GM21367 (cell line): ENCODE results near the gene STOM.
"Not testable (repeated sequence)": the region's sequence is repeated elsewhere in the genome, so short reads cannot be mapped to it uniquely, and the experiment has no call there.

Source experiments
- ATAC-seq: cut with Tn5 transposase; IDR thresholded peaks from one replicate; pipeline ENCODE4 v1.9.1; 2021; ENCODE audit not compliant: unreplicated experiment

Gene STOM

GRCh38 chr9:121302341-121302740, 67.7 kb downstream of the STOM start:
- no peak for ATAC-seq

DNA sequence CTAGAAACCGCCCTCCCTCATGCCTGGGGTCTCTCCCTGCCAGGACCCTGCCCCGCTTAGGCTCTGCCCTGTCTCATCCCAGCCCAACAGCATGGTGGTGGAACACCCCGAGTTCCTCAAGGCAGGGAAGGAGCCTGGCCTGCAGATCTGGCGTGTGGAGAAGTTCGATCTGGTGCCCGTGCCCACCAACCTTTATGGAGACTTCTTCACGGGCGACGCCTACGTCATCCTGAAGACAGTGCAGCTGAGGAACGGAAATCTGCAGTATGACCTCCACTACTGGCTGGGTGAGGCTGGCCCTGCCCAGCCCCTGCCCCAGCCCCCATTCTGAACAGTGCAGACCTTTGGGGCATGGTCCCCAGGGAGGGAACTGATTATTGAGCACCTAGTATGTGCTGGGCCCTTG, 68.2 kb downstream of the STOM start:
- no peak for ATAC-seq

DNA sequence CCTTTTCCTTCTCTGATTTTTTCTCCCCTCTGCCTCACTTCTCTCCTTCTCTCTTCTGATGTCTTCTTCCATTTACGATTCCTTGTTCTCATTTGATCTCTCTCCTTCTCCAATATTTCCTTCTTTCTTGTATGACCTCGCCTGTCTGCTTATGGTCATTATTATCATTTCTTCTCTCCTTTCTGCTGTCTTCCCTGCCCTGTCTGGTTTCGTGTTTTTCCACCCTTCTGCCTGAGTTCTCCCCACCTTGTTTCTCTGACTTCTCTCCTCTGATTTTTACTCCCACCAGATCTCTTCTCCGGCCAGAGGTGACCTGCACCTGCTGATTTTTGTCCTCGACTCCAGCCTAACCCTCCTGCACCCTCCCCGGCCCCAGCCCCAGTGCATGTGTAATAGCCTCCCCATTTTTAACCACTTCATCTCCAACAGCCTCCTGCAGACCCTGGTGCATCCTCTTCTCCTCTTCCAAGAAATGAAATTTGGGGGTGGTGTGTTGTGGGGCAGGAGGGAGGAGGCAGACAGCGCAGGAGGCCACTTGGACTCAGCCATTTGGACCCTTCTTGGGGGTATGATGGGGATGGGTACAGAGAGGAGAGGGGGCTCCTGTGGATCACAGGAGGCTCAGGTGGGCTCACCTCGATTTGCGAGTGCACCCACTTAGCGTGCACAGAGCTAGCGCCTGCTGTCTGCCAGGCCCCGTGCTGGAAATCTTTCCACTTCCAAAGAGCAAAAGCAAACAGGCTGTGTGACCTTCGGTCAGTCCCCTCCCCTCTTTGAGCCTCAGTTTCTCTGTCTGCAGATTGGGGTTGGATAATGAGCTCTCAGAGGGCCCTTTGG, 69.5 kb downstream of the STOM start:
- ATAC-seq: no peak

DNA sequence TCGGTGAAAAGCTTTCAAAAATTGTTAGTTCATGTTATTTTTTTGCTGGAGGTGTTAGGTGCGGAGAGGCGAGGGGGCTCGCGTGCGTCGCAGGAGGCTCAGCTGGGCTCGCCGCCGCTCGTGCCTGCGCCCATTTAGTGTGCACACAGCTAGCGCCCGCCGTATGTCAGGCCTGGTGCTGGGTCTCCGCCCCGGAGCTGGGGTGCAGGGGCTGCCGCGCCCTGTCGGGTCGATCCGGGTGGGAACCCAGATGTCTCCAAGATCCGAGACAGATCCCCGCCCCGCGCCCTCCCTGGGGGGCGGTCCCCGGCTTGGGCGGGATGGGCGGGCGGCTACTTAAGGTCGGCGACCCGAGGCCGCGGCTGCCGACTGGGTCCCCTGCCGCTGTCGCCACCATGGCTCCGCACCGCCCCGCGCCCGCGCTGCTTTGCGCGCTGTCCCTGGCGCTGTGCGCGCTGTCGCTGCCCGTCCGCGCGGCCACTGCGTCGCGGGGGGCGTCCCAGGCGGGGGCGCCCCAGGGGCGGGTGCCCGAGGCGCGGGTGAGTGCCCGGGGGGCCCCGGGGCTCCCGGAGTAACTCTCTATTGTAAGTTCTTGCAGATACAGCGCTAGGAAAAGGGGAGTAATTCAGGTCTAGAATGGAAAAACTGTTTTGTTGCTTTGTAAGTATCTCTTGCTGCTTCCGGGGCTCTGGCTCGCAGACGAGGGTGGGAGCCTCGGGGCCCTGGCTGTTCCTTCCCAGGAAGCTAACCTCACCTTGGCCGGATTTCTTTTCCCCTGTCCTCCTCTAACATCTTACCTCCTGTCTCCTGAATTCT, 70.4 kb downstream of the STOM start:
- ATAC-seq: no peak

GRCh38 chr9:121298689-121299466, 71.2 kb downstream of the STOM start:
- ATAC-seq: no peak

- ATAC-seq: no peak
These were observed 72.0 kb downstream of the STOM start for GRCh38 chr9:121298016-121298538.

GRCh38 chr9:121297389-121297788, 72.7 kb downstream of the STOM start:
- ATAC-seq: no peak

DNA sequence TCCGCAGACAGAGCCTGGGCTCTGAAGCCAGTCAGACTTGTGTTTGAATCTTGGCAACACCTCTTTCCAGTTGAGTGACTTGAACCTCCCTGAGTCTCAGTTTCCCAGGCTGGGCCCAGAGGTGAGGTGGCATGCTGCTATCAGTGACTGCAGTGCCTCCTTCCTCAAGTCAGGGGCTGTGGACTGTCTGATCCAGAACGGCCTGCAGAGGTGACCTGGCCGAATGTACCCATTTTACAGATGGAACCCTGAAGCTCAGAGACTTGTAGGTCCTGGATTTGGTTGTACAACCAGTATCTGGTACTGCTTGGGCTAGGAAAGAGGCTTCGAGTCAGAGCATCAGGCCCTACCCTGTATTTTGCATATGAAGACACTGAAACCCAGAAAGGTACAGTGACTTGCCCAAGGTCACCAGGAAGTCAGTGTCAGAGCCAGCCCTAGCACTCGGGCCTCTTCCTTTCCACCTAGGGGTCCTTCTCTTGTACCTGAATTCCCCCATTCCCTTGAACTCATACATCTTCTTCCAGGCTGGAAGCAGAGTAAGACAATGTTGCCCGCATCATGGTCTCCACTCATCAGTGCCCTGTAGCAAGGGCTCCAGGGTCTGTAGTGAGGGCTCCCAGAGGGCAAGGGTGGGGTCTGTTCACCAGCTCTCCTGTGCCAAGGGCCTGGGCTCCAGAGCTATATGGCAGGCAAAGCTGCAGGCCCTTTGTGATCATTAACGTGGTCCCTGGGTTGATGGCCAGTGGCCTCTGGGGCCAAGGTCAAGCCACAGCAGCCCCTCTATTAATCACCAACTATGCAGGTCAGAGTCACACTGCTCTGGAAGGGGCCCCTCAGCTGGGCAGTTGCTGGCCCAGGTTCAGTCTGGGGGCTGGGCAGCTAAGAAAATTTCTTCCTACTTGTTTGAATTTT, 73.6 kb downstream of the STOM start:
- ATAC-seq: no peak

DNA sequence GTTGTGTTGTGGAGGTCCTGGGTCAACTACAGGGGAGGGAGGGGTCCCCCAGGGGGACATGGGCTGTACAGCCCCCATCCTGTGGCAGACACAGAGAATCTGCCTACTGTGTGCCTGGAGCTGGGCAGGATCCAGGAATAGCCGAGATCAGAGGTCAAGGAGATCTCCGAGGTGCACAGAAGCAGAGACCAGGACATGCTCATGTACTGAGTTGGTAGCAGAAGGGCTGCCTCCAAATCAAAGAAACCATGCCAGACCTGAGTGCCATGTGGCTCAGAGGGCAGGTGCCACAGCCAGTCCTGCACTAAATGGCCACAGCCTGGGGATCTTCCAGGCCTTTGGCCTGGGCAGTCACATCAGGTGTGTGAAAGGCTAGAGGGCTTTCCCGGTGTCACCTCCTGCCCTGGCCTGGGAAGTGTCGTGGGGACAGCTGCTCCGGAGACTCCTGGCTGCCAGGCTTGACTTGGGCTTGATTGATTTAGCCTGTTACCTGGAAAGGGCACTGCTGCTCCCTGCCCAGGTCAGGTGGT, 74.3 kb downstream of the STOM start:
- ATAC-seq: no peak

DNA sequence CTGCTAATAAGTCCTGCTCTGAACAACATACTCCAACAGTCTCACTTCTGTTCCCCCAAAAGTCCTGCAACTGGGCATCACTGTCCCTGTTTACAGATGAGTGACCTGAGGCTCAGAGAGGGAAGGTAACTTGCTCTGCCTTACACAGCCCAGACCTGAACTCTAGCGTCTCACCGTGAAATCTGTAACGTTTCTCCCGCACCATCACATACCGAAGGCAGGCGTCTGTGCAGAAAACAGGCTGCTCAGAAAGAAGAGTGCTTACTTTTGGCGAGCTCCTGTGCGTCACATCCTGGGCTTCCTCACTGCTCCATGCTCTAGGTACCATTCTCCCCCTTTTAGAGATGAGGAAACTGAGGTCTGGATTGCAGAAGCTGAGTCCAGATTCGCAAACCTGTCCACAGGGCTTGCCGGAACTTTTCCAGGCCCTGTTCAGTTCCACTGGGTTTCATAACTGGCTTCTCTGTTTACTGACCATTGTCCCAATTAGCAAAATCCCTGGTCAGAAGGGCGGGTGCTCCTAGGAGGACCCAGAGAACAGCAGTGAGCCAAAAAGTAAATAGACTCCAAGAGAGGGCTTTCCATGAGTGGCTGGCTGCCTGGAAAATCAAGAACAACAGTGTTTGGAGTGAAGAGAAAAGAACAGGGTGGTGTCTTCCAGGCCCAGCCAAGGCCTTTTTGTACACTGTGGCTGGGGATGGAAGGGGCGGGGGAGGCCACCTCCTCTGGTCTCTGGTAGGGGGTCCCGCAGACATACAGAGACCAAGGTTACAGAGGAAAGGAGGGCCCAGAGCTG, 75.0 kb downstream of the STOM start:
- no peak for ATAC-seq

DNA sequence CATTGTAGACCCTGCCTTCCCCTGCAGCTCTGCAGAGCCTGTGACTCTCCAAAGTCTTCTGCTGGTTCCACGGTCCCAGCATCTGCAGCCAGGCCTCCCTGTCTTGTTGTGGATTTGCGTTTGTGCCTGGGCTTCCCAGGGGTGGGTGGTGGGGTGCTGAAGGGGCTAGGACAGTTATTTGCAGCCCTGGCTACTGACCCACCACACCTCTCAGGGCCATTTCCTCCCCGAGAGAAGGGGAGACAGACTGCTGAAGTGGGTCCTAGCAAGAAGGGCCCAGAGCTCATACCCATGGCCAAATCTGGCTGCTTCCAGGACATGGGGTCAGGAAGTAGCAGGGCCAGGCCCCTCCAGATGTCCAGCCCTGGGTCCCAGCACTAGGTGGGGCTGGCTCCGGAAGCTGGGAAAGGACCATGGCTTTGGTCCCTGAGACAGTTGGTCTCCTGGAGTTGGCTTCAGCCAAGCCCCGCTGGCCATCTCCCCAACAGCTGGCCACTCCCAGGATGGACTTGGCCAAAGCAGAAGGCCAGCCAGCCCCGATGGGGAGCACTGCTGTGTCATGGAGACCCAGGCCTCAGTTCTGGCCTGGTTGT, 75.8 kb downstream of the STOM start:
- no peak for ATAC-seq

GRCh38 chr9:121292801-121293241, 77.2 kb downstream of the STOM start:
- ATAC-seq: no peak

DNA sequence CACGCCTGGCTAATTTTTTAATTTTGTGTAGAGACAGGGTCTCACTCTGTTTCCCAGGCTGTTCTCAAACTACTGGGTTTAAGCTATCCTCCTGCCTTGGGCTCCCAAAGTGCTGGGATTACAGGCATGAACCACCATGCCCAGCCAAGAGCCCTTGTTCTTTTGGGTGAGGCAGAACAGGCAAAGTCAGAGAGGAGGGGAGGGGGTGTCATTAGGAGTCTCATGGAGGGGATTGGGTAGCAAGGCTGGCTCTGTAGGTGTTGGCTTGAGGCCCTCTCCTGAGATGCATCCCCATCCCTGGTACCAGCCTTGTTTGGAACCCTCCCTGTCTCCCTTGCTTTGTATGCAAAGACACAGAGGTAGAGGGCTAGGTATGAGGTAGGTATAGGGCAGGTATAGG, 78.0 kb downstream of the STOM start:
- no peak for ATAC-seq

DNA sequence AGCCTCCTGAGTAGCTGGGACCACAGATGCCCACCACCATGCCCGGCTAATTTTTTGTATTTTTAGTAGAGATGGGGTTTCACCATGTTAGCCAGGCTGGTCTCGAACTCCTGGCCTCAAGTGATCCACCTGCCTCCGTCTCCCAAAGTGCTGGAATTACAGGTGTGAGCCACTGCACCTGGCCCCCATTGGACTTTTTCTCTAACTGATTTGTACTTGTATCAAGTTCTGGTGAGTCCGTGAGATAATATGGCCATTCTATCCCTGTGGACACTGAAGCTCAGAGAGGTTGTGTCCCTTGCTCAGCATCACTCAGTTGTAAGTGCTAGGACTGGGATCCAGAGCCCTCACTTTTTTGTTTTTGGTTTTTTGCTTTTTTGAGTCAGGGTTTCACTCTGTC, 78.5 kb downstream of the STOM start:
- ATAC-seq: not testable (repeated sequence)

DNA sequence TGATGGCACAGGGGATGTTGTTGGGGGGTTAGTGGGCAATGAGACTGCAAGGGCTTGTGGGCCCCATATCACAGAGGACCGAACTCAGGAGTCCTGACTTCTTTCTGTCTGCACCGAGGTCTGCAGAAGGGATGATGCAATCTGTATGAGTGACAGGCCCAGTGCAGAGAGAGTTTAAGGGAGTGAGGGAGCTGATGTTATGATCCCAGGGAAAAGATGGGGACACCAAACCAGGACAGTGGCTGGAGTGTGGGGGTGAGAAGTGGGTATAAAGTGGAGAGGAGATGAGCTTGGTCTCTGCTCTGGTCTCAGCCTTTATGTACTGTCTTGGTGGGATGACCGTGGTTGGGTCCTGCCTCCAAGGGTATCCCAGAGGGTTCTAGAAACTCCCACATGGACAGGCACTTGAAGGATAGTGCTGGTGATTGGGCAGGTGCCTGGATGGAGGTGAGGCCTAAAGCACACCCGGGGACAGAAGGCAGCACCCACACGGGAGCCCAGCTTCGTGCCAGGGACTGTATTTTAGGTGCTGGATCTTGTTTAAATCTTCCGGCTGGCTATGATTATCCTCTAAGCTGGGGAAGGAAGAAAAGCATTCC, 80.2 kb downstream of the STOM start:
- ATAC-seq: no peak

DNA sequence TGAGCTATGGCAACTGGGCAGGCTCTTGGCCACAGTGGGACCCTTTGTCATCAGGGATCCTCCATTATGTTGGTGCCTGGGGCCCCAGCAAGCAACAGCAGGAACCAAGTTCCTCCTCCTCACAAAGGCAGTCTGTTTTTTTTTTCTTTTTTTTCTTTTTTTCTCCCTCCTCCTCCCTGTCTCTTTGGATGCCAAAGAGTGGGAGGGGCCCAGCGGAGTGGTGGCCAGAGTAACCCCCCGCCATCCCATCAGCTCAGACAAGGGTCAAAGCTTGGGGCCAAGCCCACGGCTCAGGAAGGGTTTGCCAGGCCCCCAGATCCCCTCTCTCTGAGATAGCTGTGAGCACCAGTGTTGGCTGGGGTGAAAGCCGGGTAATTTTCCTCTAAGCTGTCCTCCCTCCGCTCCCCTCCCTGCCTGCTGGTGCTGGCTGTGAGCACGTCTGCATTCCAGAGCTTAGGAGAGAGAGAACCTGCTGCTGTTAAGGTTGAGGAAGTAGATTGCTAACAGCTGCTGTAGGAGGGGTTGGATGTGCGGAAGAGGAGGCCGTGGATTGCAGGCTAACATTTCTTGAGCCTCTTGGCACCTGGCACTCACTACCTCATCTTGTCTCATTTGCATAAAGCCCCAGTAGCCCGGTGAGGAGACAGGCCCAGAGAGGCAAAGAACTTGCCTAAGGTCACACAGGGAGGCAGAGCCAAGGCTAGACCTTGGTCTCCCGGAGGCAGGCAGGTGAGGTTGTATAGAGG, 80.9 kb downstream of the STOM start:
- ATAC-seq: no peak
